GM18870 (cell line): Measurements from ENCODE around the gene PRDM12.

Experiments used
- ATAC-seq: cut with Tn5 transposase; IDR thresholded peaks from one replicate; pipeline ENCODE4 v1.9.1; 2021; ENCODE audit warnings: moderate library complexity; ENCODE audit not compliant: unreplicated experiment

The PRDM12 gene

GRCh38 chr9:130664251-130665028 lies at the start of gene PRDM12:
Gene PRDM12, plus strand, starts transcription at chr9:130664594. Its CDS starts 60 bp downstream, at chr9:130664654.
- no peak for ATAC-seq

GRCh38 chr9:130616451-130616850 lies 47.9 kb upstream of the PRDM12 start:
- ATAC-seq, result no peak

GRCh38 chr9:130623466-130623865 lies 40.9 kb upstream of the PRDM12 start:
- ATAC-seq, result no peak

GRCh38 chr9:130624154-130624553 lies 40.2 kb upstream of the PRDM12 start:
- ATAC-seq, result no peak

- no peak for ATAC-seq
These were observed 38.0 kb upstream of the PRDM12 start for GRCh38 chr9:130626249-130626996.

- no peak for ATAC-seq
These were observed 37.3 kb upstream of the PRDM12 start for GRCh38 chr9:130627051-130627450.

GRCh38 chr9:130627896-130628792 lies 36.2 kb upstream of the PRDM12 start:
- no peak for ATAC-seq

GRCh38 chr9:130629443-130630070 lies 34.8 kb upstream of the PRDM12 start:
- ATAC-seq, result no peak

GRCh38 chr9:130630071-130630450 lies 34.3 kb upstream of the PRDM12 start:
- ATAC-seq, result no peak

GRCh38 chr9:130630506-130631330 lies 33.7 kb upstream of the PRDM12 start:
- no peak for ATAC-seq

- ATAC-seq, result no peak
These were observed 32.9 kb upstream of the PRDM12 start for GRCh38 chr9:130631331-130632080.

GRCh38 chr9:130632081-130632710 lies 32.2 kb upstream of the PRDM12 start:
- no peak for ATAC-seq

- no peak for ATAC-seq
These were observed 31.6 kb upstream of the PRDM12 start for GRCh38 chr9:130632841-130633240.

GRCh38 chr9:130633336-130634190 lies 30.8 kb upstream of the PRDM12 start:
- no peak for ATAC-seq

- ATAC-seq, result no peak
These were observed 30.1 kb upstream of the PRDM12 start for GRCh38 chr9:130634191-130634768.

GRCh38 chr9:130634801-130635200 lies 29.6 kb upstream of the PRDM12 start:
- ATAC-seq, result no peak

- ATAC-seq, result no peak
These were observed 29.1 kb upstream of the PRDM12 start for GRCh38 chr9:130635306-130635705.
